Stimulated activated CD8-positive, alpha-beta memory T cell treated with anti-CD3 and anti-CD28 coated beads, Interleukin-15, amount 100 ng/mL, for 4 hours (primary cell): Measurements from ENCODE around the gene DDX53.

Source experiments
- DNase-seq, 2 donors: peaks; one replicate each; pipeline ENCODE4 v3.0.0-alpha.2; 2020; ENCODE audit warnings: low read depth in 2 of 2

DDX53 gene

GRCh38 chrX:22999696-23000223 is at the start of gene DDX53:
DDX53 (plus strand) TSS chrX:22999960; CDS start chrX:23000058, 98 bp downstream.
- no peak for DNase-seq

- no peak for DNase-seq
Observed at GRCh38 chrX:22950269-22951266, 49.2 kb upstream of the DDX53 start.

DNA sequence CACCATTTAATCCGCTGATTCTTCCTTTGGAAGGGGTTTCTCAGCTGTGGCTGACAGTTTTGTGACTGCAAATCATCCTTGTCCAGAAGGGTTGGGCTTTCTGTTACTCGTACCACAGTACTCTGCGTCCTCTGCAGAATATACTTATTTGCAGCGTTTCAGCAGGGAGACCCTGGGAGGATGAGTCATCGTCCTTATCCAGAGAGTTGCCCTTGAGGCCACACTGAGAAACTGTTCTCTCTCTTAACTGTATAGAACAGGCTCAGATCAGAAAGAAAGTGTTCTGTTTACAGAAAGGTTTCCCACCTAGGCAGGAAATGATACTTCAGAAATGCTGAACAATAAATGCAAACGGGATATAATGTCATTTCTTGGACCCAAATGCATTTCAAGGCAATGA is 47.8 kb upstream of the DDX53 start:
- DNase-seq: no peak

DNA sequence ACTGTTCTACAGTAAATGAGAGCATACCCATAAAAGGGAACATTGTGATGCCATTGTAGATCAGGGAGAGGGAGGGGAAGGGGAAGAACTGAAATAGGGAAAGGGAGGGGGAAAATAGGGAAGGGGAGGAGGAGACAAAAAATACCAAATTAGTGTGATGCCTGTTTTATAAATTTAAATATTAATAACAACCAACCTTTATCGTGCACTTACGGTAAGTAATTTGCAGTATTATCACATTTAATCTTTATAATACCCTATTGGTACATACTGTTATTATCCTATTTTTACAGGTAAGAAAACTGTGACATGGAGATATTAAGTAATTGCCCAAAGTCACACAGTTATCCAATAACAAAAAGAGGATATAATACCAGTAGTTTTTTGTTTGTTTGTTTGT is 41.5 kb upstream of the DDX53 start:
- no peak for DNase-seq

GRCh38 chrX:22959204-22959920 is 40.4 kb upstream of the DDX53 start:
- DNase-seq: no peak

DNA sequence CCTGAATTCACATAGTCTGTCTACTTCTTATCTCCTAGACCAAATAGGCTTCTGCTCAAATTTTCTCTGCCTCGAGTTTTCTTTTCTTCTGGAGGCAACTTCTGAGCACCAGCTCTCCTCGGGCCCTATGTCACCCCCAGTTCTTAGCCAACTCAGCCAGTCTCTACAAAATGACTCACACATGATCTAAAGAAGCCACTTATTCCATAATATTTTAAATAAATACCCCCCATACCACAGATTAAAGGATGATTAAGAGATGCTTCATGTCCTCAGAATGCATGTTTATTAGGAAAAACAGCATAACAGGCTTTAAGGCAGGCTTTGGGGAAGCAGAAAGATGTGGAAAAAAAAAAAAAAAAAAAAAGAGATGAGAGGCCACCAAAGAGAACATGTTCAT is 36.6 kb upstream of the DDX53 start:
- no peak for DNase-seq

GRCh38 chrX:22968494-22968893 is 31.3 kb upstream of the DDX53 start:
- DNase-seq: no peak

- no peak for DNase-seq
Observed at GRCh38 chrX:22969411-22969810, 30.3 kb upstream of the DDX53 start.

GRCh38 chrX:22970861-22971260 is 28.9 kb upstream of the DDX53 start:
- DNase-seq: no peak

DNA sequence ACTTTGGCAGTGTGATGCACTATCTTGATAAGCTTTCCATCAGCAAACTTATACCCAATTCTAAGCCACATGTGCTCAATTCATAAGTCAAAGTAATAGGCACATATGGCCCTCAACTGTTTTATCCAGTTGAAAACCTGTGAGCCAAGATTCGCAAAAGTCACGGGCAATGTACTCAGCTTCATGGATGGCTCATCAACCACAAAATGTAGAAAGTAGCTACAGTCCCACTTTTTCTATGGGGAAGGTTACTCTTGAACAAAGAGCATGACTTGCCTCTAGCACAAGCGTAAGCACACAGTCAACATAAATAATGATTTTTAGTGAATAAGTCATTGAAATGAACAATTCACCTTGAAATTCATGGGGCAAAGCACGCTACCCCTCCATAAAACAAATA is 25.1 kb upstream of the DDX53 start:
- no peak for DNase-seq

DNA sequence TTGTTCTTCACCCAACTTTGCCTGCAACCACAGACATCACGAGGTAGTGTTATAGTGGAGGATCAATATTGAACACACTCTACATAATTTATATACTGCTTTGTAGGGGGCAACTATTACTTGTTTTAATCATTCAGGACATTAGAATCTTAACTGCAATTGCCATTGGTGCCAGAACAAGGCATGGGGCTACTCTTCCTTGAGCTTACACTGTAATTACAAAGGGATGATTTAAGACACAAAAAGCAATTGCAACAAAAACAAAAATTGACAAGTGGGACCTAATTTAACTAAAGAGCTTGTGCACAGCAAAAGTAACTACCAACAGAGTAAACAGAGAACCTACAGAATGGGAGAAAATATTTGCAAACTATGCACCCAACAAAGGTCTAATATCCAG is 24.0 kb upstream of the DDX53 start:
- no peak for DNase-seq

- no peak for DNase-seq
Observed at GRCh38 chrX:22985958-22986357, 13.8 kb upstream of the DDX53 start.

- no peak for DNase-seq
Observed at GRCh38 chrX:22987452-22987851, 12.3 kb upstream of the DDX53 start.

- no peak for DNase-seq
Observed at GRCh38 chrX:23003116-23003515, 3.4 kb downstream of the DDX53 start.

- DNase-seq: no peak
Observed at GRCh38 chrX:23008431-23009099, 8.8 kb downstream of the DDX53 start.

DNA sequence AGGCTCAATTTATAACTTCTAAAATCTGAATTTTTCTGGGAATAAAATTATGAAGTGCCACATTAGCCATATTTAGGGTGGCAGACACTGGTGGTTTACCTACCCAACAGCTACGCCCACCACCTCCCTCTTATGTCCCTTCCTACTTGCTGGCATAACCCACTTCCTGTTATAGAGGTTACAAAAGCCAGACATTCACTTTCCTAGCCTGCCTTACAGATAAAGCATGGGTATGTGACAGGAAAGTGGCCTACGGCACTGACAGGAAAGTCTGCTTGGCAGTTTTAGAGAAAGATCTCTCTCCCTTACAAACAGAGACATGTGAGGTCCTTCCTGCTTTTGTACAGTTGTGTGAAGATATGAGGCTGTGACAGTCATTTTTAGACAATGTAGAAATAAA is 12.4 kb downstream of the DDX53 start:
- DNase-seq: no peak

DNA sequence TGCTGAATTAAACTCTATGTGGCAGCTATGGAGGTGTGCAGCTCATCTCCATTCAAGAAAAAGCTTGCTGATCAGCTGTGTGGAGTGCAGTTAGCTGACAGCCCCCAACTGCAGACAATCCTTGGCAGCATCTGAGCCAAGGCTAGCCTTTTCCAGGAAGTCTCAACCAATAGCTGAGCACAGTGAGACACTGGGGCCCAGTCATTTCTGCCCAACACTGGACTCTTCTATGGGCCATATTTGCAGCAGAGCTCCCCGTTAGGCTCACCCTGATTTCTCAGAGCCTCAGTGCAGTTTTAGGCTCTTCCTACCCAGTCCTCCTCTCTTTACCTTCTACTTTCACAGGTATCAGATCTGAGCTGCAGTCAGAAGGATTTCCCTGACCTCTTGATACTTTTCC is 12.9 kb downstream of the DDX53 start:
- DNase-seq: no peak

GRCh38 chrX:23013366-23013765 is 13.6 kb downstream of the DDX53 start:
- DNase-seq: no peak

DNA sequence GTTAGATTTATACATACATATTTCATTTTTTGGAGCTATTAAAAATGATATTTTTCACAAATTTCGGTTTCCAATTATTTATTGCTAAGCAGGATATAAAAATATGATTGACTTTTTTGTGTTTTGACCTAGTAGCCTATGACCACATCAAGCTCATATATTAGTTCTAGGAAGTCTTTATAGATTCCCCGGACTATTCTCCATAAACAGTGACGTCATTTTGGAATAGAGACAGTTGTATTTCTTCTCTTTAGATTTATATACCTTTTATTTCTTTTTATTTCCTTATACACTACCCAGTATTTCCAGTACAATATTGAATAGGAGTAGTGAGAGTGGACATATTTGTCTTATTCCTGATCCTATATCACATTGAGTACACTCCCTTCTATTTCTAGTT is 31.8 kb downstream of the DDX53 start:
- no peak for DNase-seq

DNA sequence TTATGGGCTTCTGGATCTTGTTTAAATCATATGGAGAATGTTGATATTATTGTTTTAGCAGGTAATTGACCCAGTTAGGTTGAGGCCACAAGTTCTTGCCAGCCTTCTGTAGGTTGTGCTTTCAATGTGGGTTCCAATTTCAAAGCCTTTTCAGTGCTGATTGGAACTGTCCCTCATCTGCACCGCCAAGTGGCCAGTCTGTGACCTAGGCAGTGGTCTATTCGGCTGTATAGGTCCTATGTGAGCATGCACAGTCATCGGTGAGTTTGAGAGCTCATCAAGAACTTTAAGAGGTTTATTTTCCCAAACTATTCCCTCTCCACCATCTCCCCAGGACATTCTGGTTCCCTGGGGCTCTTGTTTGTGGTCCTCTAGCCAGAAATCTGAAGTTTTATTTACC is 35.7 kb downstream of the DDX53 start:
- no peak for DNase-seq

GRCh38 chrX:23046443-23046842 is 46.7 kb downstream of the DDX53 start:
- DNase-seq: no peak
